Thymus (tissue), 11 donors: ENCODE results near the gene AKAP8L. TPM values are rescaled to one million over a fixed set of nuclear protein-coding genes. Genes with fewer than 3 reads are reported as not detected.

ENCODE experiments used
- DNase-seq, 9 donors: peaks; one replicate each; pipeline ENCODE4 v3.0.0-alpha.2; 2013; ENCODE audit warnings: low spot score in 9 of 9, low read depth in 6 of 9, missing footprints in 1 of 9
- H3K27ac ChIP-seq, 2 donors: one replicate each; pipeline ENCODE4 v1.5.1; 2013; ENCODE audit warnings: control low read depth in 1 of 2, low read depth in 1 of 2, low read length in 1 of 2, mild to moderate bottlenecking in 1 of 2, moderate library complexity in 1 of 2
- H3K27me3 ChIP-seq, 2 donors: one replicate each; pipeline ENCODE4 v1.5.1; 2013; ENCODE audit warnings: low read length in 1 of 2; ENCODE audit not compliant: control insufficient read depth in 2 of 2, insufficient read depth in 1 of 2
- H3K36me3 ChIP-seq, 2 donors: one replicate each; pipeline ENCODE4 v1.5.1; 2013; ENCODE audit warnings: low read length in 1 of 2, mild to moderate bottlenecking in 1 of 2, moderate library complexity in 1 of 2; ENCODE audit not compliant: control insufficient read depth in 2 of 2, insufficient read depth in 2 of 2
- H3K4me1 ChIP-seq, 2 donors: one replicate each; pipeline ENCODE4 v1.5.1; 2013; ENCODE audit warnings: low read length in 2 of 2; ENCODE audit not compliant: control insufficient read depth in 2 of 2, insufficient read depth in 2 of 2
- H3K4me3 ChIP-seq, 2 donors: one replicate each; pipeline ENCODE4 v1.5.1; 2013; ENCODE audit warnings: low read length in 2 of 2, control low read depth in 1 of 2, mild to moderate bottlenecking in 1 of 2
- H3K9me3 ChIP-seq, 2 donors: one replicate each; pipeline ENCODE4 v1.5.1; 2013; ENCODE audit warnings: low read length in 1 of 2, mild to moderate bottlenecking in 1 of 2; ENCODE audit not compliant: control insufficient read depth in 2 of 2, insufficient read depth in 1 of 2
- WGBS: extraction: QIAGEN DNeasy Blood & Tissue Kit; methylation state at CpG from one replicate; pipeline ENCODE4 v1.1.7; 2013; 5-methylcytosine and 5-hydroxymethylcytosine counted together
- polyA plus RNA-seq: library from polyadenylated mRNA; stranded (reverse); fragments of 200-250 nt; gene quantifications from one replicate; pipeline ENCODE4 v1.2.3, GENCODE V29; 2013
- total RNA-seq: library from RNA; stranded (reverse); fragments of 120-200 nt; gene quantifications from one replicate; pipeline ENCODE4 v1.2.4, GENCODE V29; 2013
- donor health status: healthy.

AKAP8L gene
- total and polyA plus RNA-seq, 2 donors, result 64.1 to 128 TPM

DNA sequence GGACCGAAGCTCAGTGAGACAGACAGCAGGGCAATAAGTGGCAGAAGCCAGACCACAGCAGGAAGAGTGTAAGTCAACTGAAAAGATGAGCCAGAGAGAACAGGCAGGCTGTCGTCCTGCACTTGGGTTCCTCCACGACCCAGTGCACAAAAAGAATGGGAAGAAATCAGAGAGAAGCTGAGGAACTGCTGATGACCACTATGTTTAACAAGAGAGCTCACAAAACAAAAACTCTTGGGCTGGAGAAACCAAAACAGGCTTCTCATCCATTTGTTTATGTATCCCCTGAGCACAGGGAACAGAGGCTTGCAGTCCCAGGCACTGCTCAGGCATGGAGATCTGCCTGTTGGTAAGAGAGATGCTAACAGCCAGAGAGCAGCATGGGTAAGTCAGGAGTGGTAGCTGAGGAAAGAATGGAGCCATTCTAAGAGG, 14.0 kb downstream of the AKAP8L start:
- WGBS, result 88% methylated on average over 3 of the region's 3 CpGs
- Histone ChIP-seq H3K27me3 (no peaks in the 10 kb centered on the region), H3K36me3 (peaks cover 54 to 78% of the 10 kb centered on the region in 2 donors)

DNA sequence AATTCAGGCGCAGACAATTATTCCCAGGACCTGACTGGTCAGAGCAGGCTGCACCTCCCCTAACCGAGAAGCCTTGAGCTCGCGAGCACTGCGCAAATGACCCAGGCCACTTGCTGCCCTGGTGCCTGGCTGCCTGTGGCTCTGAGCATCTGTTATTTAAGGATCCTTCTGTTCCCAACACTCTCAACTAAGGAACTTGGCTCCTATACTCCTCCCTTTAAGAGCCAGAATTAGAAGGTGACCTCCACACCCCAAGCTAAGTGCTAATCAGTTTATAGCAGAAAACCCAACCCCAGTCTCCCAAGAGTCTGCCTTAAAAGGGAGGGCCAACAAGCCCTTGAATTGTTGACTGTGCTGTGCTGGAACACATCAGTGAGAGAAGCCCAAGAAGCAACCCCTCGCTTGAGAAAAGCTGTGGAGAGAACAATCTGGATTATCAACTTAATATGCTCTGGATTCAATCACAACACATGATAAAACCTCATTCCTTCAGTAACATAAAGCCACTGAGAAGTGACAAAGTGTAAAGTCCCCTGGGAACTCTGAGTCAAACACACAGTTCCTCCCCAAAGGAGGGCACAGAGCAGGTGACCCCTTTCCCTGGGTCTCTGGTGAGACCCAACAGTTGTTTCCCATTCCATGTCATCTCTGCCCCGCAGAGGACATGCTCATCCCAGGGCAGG, 14.6 kb downstream of the AKAP8L start:
- Histone ChIP-seq H3K4me1 (no peaks in the 10 kb centered on the region), H3K36me3 (peaks cover 56 to 78% of the 10 kb centered on the region in 2 donors), H3K27ac (no peak overlapping the region), H3K27me3 (no peaks in the 10 kb centered on the region), H3K4me3 (no peak overlapping the region), H3K9me3 (no peaks in the 10 kb centered on the region)
- no peak for DNase-seq
- 96% methylated on average over 7 of the region's 7 CpGs for WGBS

More for the DNA sequence above, 14.0 kb downstream of the AKAP8L start:
- Histone ChIP-seq H3K27ac (no peak overlapping the region), H3K4me3 (no peak overlapping the region), H3K4me1 (no peaks in the 10 kb centered on the region), H3K9me3 (no peaks in the 10 kb centered on the region)
- DNase-seq, result no peak

DNA sequence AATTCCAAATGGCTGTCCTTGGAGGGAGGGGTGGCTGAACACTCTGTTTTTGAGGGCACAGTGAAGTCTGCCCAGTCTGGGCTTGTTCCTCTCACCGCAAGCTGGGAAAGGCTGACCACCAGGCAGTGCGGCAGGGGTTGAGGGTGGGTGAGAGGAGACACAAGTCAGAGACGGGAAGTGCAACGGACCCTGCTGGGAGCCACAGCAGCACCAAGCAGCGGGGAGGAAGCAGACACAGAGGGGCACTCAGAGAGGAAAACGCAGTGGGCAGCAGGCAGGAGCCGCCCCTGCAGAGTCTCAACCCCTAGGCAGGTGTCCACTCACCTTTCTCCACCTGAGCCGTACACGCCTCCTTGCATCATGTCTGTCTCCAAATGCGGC, 15.6 kb downstream of the AKAP8L start:
- H3K27me3 ChIP-seq, result no peaks in the 10 kb centered on the region
- H3K36me3 ChIP-seq, result peaks cover 67 to 83% of the 10 kb centered on the region in 2 donors
- H3K27ac ChIP-seq, result no peak overlapping the region
- no peaks in the 10 kb centered on the region for H3K4me1 ChIP-seq
- H3K9me3 ChIP-seq, result no peaks in the 10 kb centered on the region
- no peak overlapping the region for H3K4me3 ChIP-seq
- no peak for DNase-seq
- 98% methylated on average over 10 of the region's 10 CpGs for WGBS

DNA sequence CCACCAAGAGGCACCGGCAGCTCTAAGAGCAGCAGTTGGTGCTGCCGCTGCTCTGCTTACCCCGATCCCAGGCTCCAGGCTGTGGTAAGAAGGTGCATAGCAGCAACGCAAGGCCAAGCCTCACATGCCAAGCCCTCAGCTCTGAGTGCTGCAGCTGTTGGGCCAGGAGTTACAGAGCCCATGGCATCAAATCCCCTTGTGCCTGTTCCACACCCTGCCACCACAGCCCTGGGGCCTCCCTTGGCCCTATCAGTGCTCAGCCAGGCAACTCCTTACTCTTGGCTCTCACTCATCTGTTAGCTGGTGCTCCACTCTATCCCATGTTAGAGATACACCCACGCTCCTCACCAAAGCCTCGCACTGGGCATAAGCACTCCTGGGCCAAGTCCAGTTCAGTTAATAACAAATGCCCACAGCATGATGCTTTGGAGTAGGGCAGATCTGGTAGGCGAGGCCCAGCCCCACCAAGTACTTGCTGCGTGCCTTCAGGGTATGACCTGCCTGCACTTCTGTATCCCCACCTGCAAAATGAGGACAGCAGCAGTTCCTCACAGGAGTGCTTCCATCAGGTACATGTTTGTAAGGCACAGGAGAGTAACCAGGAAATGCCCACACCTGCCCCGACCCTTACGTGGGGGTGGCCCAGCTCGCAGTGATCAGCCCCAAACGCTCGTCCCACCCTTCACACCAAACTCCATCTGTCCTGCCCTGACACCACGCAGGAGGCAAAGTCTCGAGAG, 16.2 kb downstream of the AKAP8L start:
- Histone ChIP-seq H3K9me3 (no peaks in the 10 kb centered on the region), H3K4me1 (no peaks in the 10 kb centered on the region), H3K36me3 (peaks cover 73 to 83% of the 10 kb centered on the region in 2 donors), H3K27ac (no peak overlapping the region), H3K4me3 (no peak overlapping the region), H3K27me3 (no peaks in the 10 kb centered on the region)
- 98% methylated on average over 15 of the region's 15 CpGs for WGBS
- no peak for DNase-seq

DNA sequence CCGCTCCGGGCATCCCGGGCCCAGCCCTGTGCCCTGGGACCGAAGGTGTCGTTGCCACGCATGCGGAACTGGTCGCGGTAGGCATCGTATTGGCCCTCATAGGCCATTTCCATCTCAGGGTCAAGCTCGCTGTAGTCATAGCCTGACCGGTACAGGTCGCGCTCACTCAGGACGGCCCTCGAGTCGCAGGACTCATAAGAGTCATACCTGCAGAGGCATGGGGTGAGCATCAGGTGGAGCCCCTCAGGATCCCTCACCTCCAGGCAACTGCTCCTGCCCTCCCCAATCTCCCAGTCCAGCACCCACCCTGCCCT, 17.4 kb downstream of the AKAP8L start:
- peaks cover 85 to 91% of the 10 kb centered on the region in 2 donors for H3K36me3 ChIP-seq
- over 99% methylated on average over 17 of the region's 17 CpGs for WGBS
- DNase-seq, result no peak
- H3K4me3 ChIP-seq, result no peak overlapping the region
- no peak overlapping the region for H3K27ac ChIP-seq
- H3K4me1 ChIP-seq, result no peaks in the 10 kb centered on the region
- H3K9me3 ChIP-seq, result no peaks in the 10 kb centered on the region
- H3K27me3 ChIP-seq, result no peaks in the 10 kb centered on the region

DNA sequence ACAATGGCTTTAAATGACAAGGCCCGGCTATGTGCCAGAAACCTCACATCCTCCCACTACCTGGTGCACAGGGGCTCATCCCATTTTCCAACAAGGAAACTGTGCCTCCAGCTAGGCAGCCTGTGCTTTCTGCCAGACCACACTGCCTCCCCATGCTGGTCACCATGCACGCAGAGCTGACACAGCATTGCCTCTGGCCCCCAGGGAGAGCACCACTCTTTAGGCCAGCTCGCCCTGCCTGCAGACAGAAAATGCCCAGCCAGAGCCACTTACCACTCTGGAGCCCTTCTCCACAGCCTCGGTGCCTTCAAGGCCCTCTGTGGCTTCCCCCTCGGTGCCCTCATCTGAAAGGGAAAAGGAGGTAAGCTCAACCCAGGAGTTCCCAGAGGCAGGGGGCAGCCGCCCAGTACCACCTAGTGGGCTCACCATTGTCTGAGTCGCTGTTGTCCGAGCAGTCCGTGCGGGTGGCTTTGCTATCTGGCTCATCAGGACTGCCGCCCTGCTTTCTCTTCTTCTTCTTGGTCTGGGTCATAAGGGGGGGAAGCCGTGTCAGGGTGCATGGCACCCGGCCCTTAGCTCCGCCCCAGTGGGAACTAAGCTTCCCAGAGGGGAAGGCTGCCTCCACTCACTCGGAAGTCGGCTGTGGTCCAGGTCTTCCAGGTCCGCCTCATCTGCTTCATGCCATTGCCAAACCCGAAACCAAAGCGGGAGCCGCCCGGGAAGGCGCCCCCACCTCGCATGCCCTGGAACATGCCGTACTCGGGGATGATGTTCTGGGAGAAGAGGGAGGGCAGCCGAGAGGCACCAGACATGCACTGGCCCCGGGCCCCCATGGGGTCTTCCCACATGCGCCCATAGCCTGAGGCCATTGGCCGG, 18.0 kb downstream of the AKAP8L start:
- H3K27ac ChIP-seq, result no peak overlapping the region
- H3K27me3 ChIP-seq, result no peaks in the 10 kb centered on the region
- peaks cover 86 to 93% of the 10 kb centered on the region in 2 donors for H3K36me3 ChIP-seq
- no peaks in the 10 kb centered on the region for H3K9me3 ChIP-seq
- no peak for DNase-seq
- H3K4me1 ChIP-seq, result no peaks in the 10 kb centered on the region
- H3K4me3 ChIP-seq, result no peak overlapping the region
- WGBS, result 97% methylated on average over 29 of the region's 29 CpGs

DNA sequence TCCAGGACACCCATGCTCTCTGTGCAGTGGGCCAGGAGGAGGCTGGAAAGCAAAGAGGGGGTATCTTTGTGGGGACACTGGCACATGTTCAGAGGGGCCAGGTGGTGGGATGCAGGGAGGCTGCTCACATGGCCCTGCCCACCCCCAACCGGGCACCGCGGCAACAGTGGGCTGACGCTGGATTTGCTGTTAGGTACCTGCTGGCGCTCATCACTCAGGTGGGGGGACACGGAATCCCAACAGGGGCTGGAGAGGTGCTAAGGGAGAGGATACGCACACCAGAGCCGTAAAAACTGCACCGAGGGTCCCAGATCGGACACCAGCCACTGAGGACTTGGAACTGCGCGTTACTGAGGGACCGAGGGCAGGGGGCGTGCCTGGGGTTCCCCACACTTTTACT, 19.2 kb downstream of the AKAP8L start:
- H3K27me3 ChIP-seq, result no peaks in the 10 kb centered on the region
- H3K9me3 ChIP-seq, result no peaks in the 10 kb centered on the region
- 98% methylated on average over 14 of the region's 14 CpGs for WGBS
- no peak for DNase-seq
- no peak overlapping the region for H3K4me3 ChIP-seq
- H3K27ac ChIP-seq, result no peak overlapping the region
- no peaks in the 10 kb centered on the region for H3K4me1 ChIP-seq
- peaks cover 88 to 92% of the 10 kb centered on the region in 2 donors for H3K36me3 ChIP-seq

DNA sequence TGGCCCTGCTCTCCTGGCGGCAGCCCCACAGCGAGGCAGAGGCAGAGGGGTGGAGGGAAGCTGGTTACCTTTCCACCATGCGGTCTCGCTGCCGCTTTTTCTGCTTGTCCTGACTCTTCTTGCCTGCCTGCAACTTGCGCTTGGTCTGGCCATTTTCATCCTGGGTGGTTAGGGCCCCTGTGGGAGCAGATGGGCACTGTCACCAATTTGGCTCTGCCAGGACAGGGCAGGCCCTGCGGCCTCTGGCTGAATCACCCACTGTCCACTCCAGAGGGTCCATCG, 19.6 kb downstream of the AKAP8L start:
- Histone ChIP-seq H3K4me3 (no peak overlapping the region), H3K9me3 (no peaks in the 10 kb centered on the region), H3K4me1 (no peaks in the 10 kb centered on the region), H3K27me3 (no peaks in the 10 kb centered on the region), H3K36me3 (peaks cover 89% of the 10 kb centered on the region in 2 donors), H3K27ac (no peak overlapping the region)
- DNase-seq, result no peak
- 99% methylated on average over 8 of the region's 8 CpGs for WGBS
